Lower leg skin (tissue), 3 donors: ENCODE results near the gene NBPF6.

Experiments used
- CTCF ChIP-seq, 3 donors: fragments of 450-650 bp; IDR thresholded peaks; one replicate each; pipeline ENCODE4 v1.5.1; 2016; ENCODE audit warnings: antibody characterized with exemption in 3 of 3, mild to moderate bottlenecking in 3 of 3, moderate library complexity in 2 of 3
- POLR2A ChIP-seq, 2 donors: fragments of 450-650 bp; IDR thresholded peaks; one replicate each; pipeline ENCODE4 v1.6.1; 2016 to 2017; ENCODE audit warnings: antibody characterized with exemption in 2 of 2, mild to moderate bottlenecking in 1 of 2, moderate library complexity in 1 of 2

- TF ChIP-seq POLR2A (IDR thresholded peaks at IDR 0.05) (no peak), CTCF (IDR thresholded peaks at IDR 0.05) (no peak)
Observed at GRCh38 chr1:108502138-108502537, 52.0 kb downstream of the NBPF6 start.
